Central memory CD8-positive, alpha-beta T cell (primary cell): ENCODE measurements around the gene KLK11.

ENCODE experiments used
- ATAC-seq: fragments of 150-1000 bp; cut with Tn5 transposase; replicated peaks from 2 replicates; pipeline ENCODE4 v1.10.0; 2022; ENCODE audit warnings: mild to moderate bottlenecking, moderate FRiP score, moderate number of reproducible peaks; ENCODE audit not compliant: poor library complexity, severe bottlenecking; ENCODE audit errors: extremely low read depth
- DNase-seq, 2 donors: peaks; one replicate each; pipeline ENCODE4 v3.0.0; 2021; ENCODE audit warnings: low spot score in 2 of 2
- H3K27ac Mint-ChIP-seq: one replicate; pipeline ENCODE4 v1.8.0; 2022; ENCODE audit warnings: low read depth, mild to moderate bottlenecking, moderate library complexity, mixed read lengths
- H3K27me3 Mint-ChIP-seq: one replicate; pipeline ENCODE4 v1.8.0; 2022; ENCODE audit warnings: mixed read lengths
- H3K36me3 Mint-ChIP-seq: one replicate; pipeline ENCODE4 v1.8.0; 2022; ENCODE audit warnings: mild to moderate bottlenecking, moderate library complexity, mixed read lengths; ENCODE audit not compliant: insufficient read depth
- H3K4me1 Mint-ChIP-seq: one replicate; pipeline ENCODE4 v1.8.0; 2022; ENCODE audit warnings: mixed read lengths
- H3K4me3 Mint-ChIP-seq: one replicate; pipeline ENCODE4 v1.8.0; 2022; ENCODE audit warnings: mild to moderate bottlenecking, moderate library complexity, mixed read lengths
- H3K9me3 Mint-ChIP-seq: one replicate; pipeline ENCODE4 v1.8.0; 2022; ENCODE audit warnings: mixed read lengths

Gene KLK11

GRCh38 chr19:51047031-51047335 lies 20.6 kb upstream of the KLK11 start:
- ATAC-seq, result no peak
- H3K9me3 Mint-ChIP-seq, result no peaks in the 10 kb centered on the region

GRCh38 chr19:51044327-51044726 lies 17.9 kb upstream of the KLK11 start:
- Mint-ChIP-seq H3K27me3 (peaks cover 36% of the 10 kb centered on the region), H3K4me3 (no peak overlapping the region), H3K27ac (no peak overlapping the region), H3K4me1 (no peaks in the 10 kb centered on the region), H3K9me3 (no peaks in the 10 kb centered on the region), H3K36me3 (no peaks in the 10 kb centered on the region)
- DNase-seq, result no peak
- ATAC-seq, result no peak

More at GRCh38 chr19:51047031-51047335, 20.6 kb upstream of the KLK11 start:
- DNase-seq, result no peak
- peaks cover 39% of the 10 kb centered on the region for H3K27me3 Mint-ChIP-seq
- peaks cover 2% of the 10 kb centered on the region for H3K36me3 Mint-ChIP-seq
- H3K27ac Mint-ChIP-seq, result no peak overlapping the region
- no peak overlapping the region for H3K4me3 Mint-ChIP-seq
- no peaks in the 10 kb centered on the region for H3K4me1 Mint-ChIP-seq

- Mint-ChIP-seq H3K4me1 (no peaks in the 10 kb centered on the region), H3K9me3 (no peaks in the 10 kb centered on the region), H3K27me3 (peaks cover 28% of the 10 kb centered on the region), H3K36me3 (no peaks in the 10 kb centered on the region), H3K27ac (no peak overlapping the region), H3K4me3 (no peak overlapping the region)
- ATAC-seq, result no peak
- DNase-seq, result no peak
Measured at GRCh38 chr19:51043497-51043896, 17.1 kb upstream of the KLK11 start.

GRCh38 chr19:51040151-51040550 lies 13.7 kb upstream of the KLK11 start:
- no peaks in the 10 kb centered on the region for H3K4me1 Mint-ChIP-seq
- peaks cover 7% of the 10 kb centered on the region for H3K27me3 Mint-ChIP-seq
- H3K27ac Mint-ChIP-seq, result no peak overlapping the region
- H3K36me3 Mint-ChIP-seq, result no peaks in the 10 kb centered on the region
- ATAC-seq (no peak), DNase-seq (no peak)
- no peaks in the 10 kb centered on the region for H3K9me3 Mint-ChIP-seq
- no peak overlapping the region for H3K4me3 Mint-ChIP-seq

GRCh38 chr19:51036519-51036918 lies 10.1 kb upstream of the KLK11 start:
- H3K4me1 Mint-ChIP-seq, result no peaks in the 10 kb centered on the region
- H3K27ac Mint-ChIP-seq, result no peak overlapping the region
- H3K4me3 Mint-ChIP-seq, result no peak overlapping the region
- no peaks in the 10 kb centered on the region for H3K36me3 Mint-ChIP-seq
- no peak for ATAC-seq
- H3K27me3 Mint-ChIP-seq, result peaks cover 30% of the 10 kb centered on the region
- no peak for DNase-seq
- H3K9me3 Mint-ChIP-seq, result no peaks in the 10 kb centered on the region

- H3K4me3 Mint-ChIP-seq, result no peak within 1 kb of the TSS
- H3K36me3 Mint-ChIP-seq, result no peaks in the 10 kb centered on the region
- DNase-seq (no peak), ATAC-seq (no peak)
- H3K4me1 Mint-ChIP-seq, result no peaks in the 10 kb centered on the region
- peaks cover 43% of the 10 kb centered on the region for H3K27me3 Mint-ChIP-seq
- H3K27ac Mint-ChIP-seq, result no peak within 1 kb of the TSS
- H3K9me3 Mint-ChIP-seq, result no peaks in the 10 kb centered on the region
Measured at GRCh38 chr19:51034704-51035103, 8.3 kb upstream of the KLK11 start, which contains the start of gene KLK12. TSS of gene KLK12 (minus strand) at chr19:51035002. CDS start at chr19:51034621, 381 bp downstream.

GRCh38 chr19:51031880-51032225 lies 5.4 kb upstream of the KLK11 start:
- Mint-ChIP-seq H3K4me1 (no peaks in the 10 kb centered on the region), H3K27ac (no peak overlapping the region), H3K4me3 (no peak overlapping the region), H3K27me3 (peaks cover 60% of the 10 kb centered on the region), H3K36me3 (no peaks in the 10 kb centered on the region), H3K9me3 (no peaks in the 10 kb centered on the region)
- DNase-seq (no peak), ATAC-seq (no peak)

- H3K27ac Mint-ChIP-seq, result no peak overlapping the region
- no peak for ATAC-seq
- peaks cover 66% of the 10 kb centered on the region for H3K27me3 Mint-ChIP-seq
- no peak overlapping the region for H3K4me3 Mint-ChIP-seq
- H3K4me1 Mint-ChIP-seq, result no peaks in the 10 kb centered on the region
- DNase-seq, result no peak
- no peaks in the 10 kb centered on the region for H3K36me3 Mint-ChIP-seq
- no peaks in the 10 kb centered on the region for H3K9me3 Mint-ChIP-seq
Measured at GRCh38 chr19:51031220-51031879, 4.9 kb upstream of the KLK11 start.

GRCh38 chr19:51030631-51031030 lies 4.2 kb upstream of the KLK11 start:
- Mint-ChIP-seq H3K4me1 (no peaks in the 10 kb centered on the region), H3K9me3 (no peaks in the 10 kb centered on the region), H3K4me3 (no peak overlapping the region), H3K27me3 (peaks cover 70% of the 10 kb centered on the region), H3K27ac (no peak overlapping the region), H3K36me3 (no peaks in the 10 kb centered on the region)
- ATAC-seq (no peak), DNase-seq (no peak)

GRCh38 chr19:51029718-51030117 lies 3.3 kb upstream of the KLK11 start:
- no peaks in the 10 kb centered on the region for H3K36me3 Mint-ChIP-seq
- ATAC-seq (no peak), DNase-seq (no peak)
- H3K27ac Mint-ChIP-seq, result no peak overlapping the region
- H3K27me3 Mint-ChIP-seq, result peaks cover 70% of the 10 kb centered on the region
- no peaks in the 10 kb centered on the region for H3K9me3 Mint-ChIP-seq
- no peaks in the 10 kb centered on the region for H3K4me1 Mint-ChIP-seq
- H3K4me3 Mint-ChIP-seq, result no peak overlapping the region

- H3K4me3 Mint-ChIP-seq, result no peak overlapping the region
- no peak for ATAC-seq
- no peaks in the 10 kb centered on the region for H3K36me3 Mint-ChIP-seq
- H3K27me3 Mint-ChIP-seq, result peaks cover 75% of the 10 kb centered on the region
- H3K4me1 Mint-ChIP-seq, result no peaks in the 10 kb centered on the region
- H3K27ac Mint-ChIP-seq, result no peak overlapping the region
- no peaks in the 10 kb centered on the region for H3K9me3 Mint-ChIP-seq
- DNase-seq, result no peak
Measured at GRCh38 chr19:51027873-51028272, 1.5 kb upstream of the KLK11 start.

GRCh38 chr19:51027126-51027806 lies 850 bp upstream of the KLK11 start:
- H3K36me3 Mint-ChIP-seq, result no peaks in the 10 kb centered on the region
- no peaks in the 10 kb centered on the region for H3K4me1 Mint-ChIP-seq
- peaks cover 81% of the 10 kb centered on the region for H3K27me3 Mint-ChIP-seq
- no peak overlapping the region for H3K27ac Mint-ChIP-seq
- H3K4me3 Mint-ChIP-seq, result no peak overlapping the region
- no peak for DNase-seq
- H3K9me3 Mint-ChIP-seq, result no peaks in the 10 kb centered on the region
- no peak for ATAC-seq

GRCh38 chr19:51025809-51026553 lies 435 bp downstream of the KLK11 start:
- Mint-ChIP-seq H3K36me3 (no peaks in the 10 kb centered on the region), H3K9me3 (no peaks in the 10 kb centered on the region), H3K4me3 (no peak overlapping the region), H3K4me1 (no peaks in the 10 kb centered on the region), H3K27ac (no peak overlapping the region), H3K27me3 (peaks cover 74% of the 10 kb centered on the region)
- DNase-seq (no peak), ATAC-seq (no peak)
